ENCODE measurements around the gene GPR155.

GPR155 gene, protein sequence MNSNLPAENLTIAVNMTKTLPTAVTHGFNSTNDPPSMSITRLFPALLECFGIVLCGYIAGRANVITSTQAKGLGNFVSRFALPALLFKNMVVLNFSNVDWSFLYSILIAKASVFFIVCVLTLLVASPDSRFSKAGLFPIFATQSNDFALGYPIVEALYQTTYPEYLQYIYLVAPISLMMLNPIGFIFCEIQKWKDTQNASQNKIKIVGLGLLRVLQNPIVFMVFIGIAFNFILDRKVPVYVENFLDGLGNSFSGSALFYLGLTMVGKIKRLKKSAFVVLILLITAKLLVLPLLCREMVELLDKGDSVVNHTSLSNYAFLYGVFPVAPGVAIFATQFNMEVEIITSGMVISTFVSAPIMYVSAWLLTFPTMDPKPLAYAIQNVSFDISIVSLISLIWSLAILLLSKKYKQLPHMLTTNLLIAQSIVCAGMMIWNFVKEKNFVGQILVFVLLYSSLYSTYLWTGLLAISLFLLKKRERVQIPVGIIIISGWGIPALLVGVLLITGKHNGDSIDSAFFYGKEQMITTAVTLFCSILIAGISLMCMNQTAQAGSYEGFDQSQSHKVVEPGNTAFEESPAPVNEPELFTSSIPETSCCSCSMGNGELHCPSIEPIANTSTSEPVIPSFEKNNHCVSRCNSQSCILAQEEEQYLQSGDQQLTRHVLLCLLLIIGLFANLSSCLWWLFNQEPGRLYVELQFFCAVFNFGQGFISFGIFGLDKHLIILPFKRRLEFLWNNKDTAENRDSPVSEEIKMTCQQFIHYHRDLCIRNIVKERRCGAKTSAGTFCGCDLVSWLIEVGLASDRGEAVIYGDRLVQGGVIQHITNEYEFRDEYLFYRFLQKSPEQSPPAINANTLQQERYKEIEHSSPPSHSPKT

DNA sequence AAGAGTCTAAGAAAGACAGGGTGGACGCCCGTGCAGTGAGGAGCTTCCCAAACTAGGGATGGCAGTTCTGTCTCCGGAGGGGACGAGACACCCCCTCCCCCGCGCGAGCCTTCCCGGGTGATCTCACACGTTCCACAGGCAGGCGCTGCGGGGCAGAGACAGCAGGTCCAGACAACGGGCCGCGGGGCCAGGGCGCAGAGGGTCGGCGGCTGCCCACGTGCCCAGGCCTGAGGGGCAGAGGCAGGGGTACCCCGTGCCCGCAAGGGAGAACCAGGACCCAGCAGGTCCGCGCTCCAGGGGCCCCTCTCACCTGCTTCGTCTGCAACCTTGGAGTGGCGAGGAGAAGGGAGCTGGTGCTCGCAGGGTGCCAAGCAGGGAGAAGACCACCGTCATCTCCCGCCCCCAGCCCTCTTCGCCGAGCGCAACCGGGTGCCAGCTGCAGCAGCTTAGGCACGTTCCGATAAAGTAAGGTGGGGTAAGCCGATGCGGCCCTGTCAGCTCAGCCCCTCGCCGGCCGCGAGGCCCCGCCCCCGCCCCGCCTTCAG lies at the start of gene GPR155:
Gene GPR155, minus strand, starts transcription at position 467 of the 545 bp plus-strand sequence. CDS start 5,073 bp downstream, outside the sequence.
- peak within 1 kb of the TSS; percentile 83 for H3K4me3 ChIP-seq (ENCODE audit: low read depth, low read length)
- no peak for DNase-seq (ENCODE audit: low read depth)

DNA sequence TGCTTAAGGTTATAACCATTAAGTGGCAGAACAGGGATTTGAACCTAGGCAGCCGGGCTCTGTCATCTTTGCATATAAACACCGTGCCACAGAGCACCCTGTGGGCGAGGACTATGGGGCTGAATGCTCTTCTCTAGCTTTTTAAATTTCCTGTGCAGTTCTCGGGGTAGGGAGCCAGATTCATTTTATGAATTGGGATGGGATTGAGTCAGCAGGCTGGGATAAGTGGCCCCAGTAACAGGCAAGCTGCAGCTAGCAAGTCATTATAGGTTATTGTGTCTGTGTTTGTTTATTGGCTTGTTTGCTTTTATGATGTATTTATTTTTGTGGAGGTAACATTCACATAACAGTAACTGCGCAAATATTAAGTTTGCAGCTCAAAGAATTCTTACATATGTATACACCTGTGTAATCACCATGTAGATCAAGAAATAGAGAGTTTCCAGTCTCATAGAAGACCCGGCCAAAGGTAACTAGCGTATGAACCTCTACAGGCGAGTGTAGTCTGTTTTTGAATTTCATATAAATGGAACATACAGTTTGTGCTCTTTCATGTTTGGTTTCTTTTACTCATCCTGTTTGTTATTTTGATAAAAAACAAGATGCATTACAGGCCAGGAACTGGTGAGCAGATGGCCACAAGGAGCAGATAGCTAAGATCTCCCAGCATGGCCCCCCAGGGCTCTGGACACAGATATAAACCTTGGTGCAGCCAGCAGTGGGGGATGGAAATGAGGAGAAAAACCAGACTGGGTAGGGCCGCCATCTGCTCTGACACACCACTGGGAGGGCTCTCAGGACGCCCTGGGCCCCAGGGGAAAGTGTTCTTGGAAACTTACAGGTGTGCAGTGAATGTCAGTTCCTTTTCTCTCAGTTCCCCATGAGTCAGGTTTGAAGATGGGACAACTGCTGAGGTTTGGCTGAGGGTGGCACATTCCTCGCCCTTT lies 49.2 kb upstream of the GPR155 start:
- no peak overlapping the region for H3K4me3 ChIP-seq (ENCODE audit: low read depth, low read length)
- DNase-seq (ENCODE audit: low read depth): no peak

DNA sequence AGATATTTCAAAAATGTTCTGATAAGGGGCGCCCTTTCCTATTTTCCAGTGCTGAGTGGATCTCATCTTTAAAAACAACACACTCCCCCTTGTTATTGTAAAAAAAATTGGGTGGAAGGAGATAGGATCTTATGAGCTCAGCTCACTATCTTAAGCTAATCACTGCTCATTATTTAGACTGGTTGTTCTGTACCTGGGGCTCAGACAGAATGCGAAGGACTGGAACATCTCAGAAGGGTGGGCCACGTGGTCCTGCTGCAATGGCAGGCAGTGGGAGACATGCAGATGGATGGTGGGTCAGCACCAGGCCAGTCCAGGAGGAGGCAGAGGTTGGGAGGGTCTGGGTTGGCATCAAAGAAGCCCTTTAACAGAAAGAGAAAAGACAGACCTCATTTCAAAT lies 48.3 kb upstream of the GPR155 start:
- DNase-seq (ENCODE audit: low read depth): no peak
- no peak overlapping the region for H3K4me3 ChIP-seq (ENCODE audit: low read depth, low read length)

DNA sequence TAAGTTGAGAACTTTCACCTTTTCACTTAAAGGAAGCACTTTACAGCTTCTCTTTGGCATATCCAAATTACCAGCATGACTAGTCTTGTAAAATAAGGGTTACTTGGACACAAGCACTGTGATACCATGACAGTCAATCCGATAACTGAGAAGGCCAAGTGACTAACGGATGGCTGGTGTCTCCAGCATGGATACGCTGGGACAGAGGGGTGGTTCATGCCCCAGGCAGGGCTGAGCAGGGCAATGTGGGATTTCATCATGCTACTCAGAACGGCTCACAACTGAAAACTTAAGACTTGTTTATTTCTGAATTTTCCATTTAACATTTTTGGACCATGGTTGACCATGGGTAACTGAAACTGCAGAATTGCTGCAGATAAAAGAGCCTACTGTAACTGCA lies 43.1 kb upstream of the GPR155 start:
- H3K4me3 ChIP-seq (ENCODE audit: low read depth, low read length): no peak overlapping the region
- no peak for DNase-seq (ENCODE audit: low read depth)

DNA sequence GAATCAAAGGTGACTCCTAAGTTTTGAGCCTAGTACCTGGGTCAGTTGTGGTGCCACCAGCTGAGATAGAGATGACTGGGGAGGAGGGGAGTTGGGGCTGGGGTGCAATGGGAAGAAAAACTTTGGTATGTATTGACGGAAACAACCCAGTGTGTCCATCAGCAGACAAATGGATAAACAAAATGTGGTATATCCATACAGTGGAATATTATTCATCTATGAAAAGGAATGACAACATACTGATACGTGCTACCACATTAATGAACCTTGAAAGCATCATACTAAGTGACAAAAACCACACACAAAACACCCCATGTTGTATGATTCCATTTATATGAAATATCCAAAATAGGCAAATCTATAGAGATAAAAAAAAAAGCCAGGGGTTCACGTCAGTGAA lies 41.1 kb upstream of the GPR155 start:
- no peak overlapping the region for H3K4me3 ChIP-seq (ENCODE audit: low read depth, low read length)
- DNase-seq (ENCODE audit: low read depth): no peak

DNA sequence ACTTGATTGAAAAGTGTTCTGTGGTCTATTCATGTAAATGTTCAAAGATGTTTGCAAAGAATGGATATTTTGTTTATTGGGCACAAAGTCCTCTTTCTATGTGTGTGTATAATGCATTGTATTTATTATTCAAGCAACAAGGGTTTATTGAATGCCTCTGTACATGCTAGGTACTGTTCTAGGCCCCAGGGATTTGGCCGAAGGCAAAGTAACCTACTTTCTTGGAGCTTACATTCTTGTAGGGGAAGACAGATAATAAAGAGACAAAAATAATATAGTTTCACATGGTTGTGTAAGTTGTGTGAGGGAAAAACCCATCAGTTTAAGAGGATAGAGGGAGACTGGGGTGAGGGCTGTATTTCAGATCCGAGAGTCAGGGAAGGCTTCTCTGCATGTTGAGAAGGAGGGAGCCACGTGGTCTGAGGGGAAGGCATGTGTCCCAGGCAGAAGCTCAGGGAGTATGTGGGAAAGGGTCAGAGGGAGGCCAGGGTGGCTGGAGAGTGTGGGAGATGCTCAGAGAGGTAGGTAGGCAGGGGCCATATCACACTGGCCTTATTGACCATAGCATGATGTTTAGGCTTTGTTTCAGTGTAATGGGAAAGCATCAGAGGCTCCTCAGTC lies 40.4 kb upstream of the GPR155 start:
- H3K4me3 ChIP-seq (ENCODE audit: low read depth, low read length): no peak overlapping the region
- DNase-seq (ENCODE audit: low read depth): no peak

DNA sequence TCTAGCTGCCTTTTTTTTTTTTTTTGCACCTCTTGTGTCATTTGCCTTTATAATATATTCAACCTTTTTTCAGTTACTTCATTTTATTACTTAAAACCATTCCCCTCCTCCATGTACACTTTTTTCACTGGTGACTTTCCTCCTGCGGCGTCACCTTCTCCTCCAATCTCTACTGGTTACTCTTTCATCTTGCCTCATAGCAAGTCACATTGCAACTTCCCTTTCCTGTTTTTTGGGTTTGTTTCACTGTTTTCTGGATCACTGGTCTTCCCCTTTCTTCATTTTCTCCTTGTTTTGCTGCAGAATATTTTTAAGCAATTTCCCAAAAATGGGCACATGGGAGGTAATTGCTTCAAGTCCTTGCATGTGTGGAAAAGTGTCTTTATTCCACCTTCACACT lies 37.7 kb upstream of the GPR155 start:
- no peak overlapping the region for H3K4me3 ChIP-seq (ENCODE audit: low read depth, low read length)
- DNase-seq (ENCODE audit: low read depth): no peak

DNA sequence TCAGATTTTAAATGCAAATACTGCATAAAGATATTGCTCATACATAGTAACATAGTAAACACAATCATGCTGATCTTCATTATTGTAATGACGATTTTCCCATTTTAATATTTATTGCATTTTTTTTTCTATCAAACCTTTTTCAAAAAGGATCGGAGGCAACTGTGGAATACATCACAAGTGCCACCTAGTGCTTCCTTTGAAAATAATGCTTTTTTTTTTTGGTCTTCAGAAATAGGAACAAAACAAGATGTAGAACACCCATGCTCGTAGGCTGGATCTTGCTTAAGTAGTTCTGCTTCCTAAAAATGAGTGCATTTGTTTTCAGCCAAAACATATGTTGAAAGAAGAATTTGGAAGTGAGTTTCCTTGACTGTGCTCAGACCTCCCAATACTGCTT lies 35.7 kb upstream of the GPR155 start:
- H3K4me3 ChIP-seq (ENCODE audit: low read depth, low read length): no peak overlapping the region
- DNase-seq (ENCODE audit: low read depth): no peak

DNA sequence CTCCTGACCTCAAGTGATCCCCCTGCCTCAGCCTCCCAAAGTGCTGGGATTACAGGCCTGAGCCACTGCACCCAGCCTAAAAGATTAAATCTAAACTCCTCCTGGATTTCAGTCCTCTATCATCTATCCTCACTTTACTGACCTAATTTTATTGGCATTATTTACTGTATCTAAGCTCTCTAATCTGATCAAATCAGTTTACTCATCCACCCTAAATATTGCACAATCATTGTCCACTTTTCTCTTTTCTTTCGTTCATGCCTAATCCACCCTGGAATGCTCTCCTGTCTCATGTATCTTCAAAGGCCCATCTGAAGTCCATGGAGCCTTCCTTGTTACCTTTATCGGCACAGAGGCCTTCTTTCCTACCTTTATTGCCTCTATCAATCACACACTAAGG lies 31.6 kb upstream of the GPR155 start:
- no peak for DNase-seq (ENCODE audit: low read depth)
- H3K4me3 ChIP-seq (ENCODE audit: low read depth, low read length): no peak overlapping the region

DNA sequence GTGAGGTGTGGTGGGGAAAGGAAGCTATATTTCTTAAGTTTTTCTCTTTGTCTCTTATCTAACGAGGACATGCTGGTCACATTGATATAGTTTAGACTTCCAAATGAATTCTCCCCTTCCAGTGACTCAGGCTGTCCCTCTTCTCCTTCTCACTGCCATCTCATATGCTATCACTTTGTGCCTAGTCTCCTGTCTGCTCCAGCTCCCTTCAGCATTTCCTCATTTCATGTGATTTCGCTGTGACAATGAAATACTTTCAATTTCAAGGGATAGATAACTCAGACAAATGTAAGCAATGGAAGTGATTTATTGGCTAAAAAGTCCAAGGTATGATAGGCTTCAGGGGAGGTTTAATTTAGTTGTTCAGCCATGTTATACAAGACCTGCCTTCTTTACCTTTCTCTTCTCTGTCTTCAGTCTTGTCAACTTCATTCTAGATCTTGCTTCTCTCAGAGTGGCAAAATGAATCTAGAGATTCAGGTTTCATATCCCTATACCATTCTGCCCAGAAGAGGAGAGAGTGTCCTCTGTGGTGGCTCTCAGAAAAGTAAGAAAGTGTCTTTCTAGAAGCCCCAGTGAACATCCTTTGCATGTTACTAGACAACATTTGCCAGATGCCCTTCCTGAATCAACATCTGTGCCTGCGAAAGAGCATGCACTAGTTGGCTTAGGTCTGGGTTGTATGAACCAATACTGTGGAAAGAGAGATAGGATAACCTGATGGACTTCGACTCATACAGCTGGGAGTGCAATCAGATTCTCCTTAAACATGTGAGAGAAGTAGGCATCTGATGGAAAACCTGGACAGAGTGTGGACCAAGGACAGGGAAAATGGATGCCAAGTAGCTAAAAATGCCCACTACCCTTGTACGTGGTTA lies 29.9 kb upstream of the GPR155 start:
- no peak overlapping the region for H3K4me3 ChIP-seq (ENCODE audit: low read depth, low read length)
- no peak for DNase-seq (ENCODE audit: low read depth)

DNA sequence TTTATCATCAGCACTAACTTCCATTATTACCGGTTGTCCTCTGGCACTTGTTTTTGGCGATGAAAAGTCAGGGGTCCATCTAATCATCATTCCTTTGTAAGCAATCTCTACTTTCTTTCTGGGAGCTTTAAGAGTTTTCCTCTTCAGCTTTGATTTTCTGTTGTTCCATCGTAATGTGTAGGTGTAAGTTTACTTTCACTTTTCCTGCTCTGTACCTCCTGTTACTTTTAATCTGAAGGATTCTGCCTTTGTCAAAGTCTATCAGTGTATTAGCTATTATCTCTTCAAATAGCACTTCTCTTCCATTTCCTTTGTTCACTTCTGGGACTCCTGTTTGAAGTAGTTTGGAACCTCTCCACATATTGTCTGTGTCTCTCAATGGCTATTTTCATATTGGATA lies 25.5 kb upstream of the GPR155 start:
- H3K4me3 ChIP-seq (ENCODE audit: low read depth, low read length): no peak overlapping the region
- DNase-seq (ENCODE audit: low read depth): no peak

DNA sequence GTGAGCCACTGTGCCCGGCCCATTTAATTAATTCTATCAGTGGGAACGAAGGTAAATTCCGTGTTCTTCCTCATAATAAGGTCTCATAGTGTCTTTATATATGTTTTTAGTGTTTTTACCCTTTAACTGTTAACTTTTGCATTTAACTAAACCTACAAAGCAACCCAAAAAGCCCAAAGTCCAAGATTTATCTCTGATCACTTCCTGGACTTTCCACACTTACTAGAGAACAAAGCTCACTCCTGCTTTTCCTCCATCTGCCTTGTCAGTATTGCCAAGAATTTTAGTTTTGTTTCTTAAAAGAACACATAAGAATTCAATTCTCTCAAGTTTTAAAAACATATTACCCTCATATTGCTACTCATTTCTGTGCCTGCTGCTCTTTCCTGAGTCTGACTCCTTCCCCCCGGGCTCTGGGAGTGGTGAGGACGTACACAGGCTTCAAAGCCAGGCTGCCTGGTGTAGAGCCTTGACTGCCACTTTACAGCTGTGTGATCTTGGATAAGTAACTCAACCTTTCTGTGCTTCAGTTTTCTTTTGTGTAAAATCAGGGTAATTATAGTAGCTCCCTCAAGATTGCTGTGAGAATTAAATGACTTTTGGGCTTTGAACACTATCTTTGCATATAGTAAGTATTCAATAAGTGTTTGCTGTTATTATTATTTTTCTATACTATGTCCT lies 24.9 kb upstream of the GPR155 start:
- no peak for DNase-seq (ENCODE audit: low read depth)
- no peak overlapping the region for H3K4me3 ChIP-seq (ENCODE audit: low read depth, low read length)

DNA sequence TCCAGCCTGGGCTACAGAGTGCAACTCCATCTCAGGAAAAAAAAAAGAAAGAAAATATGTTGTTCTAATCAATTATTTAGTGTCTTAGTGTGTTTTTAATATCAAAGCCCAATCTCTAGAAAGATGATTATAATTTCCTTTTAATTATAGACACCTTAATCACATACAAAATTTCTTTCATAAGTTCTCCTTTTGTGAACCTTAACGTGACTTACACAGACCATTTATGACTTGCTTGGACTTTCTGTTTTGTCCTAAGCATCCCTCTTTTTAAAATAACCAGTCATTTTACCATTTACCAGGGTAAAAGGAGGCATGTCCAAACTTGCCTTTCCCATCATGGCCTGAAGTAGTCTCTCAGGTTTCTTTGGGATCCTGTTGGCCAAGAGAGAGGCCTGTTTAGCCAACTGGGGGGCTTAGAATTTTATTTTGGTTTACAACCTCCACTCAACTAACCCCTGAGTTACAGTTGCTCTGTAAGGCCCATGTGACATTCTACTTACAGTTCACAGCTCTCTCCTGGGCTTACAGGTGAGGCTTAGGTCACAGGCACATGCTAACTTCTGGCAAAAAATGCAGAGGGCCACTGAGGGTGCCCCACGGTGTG lies 23.9 kb upstream of the GPR155 start:
- no peak for DNase-seq (ENCODE audit: low read depth)
- no peak overlapping the region for H3K4me3 ChIP-seq (ENCODE audit: low read depth, low read length)

DNA sequence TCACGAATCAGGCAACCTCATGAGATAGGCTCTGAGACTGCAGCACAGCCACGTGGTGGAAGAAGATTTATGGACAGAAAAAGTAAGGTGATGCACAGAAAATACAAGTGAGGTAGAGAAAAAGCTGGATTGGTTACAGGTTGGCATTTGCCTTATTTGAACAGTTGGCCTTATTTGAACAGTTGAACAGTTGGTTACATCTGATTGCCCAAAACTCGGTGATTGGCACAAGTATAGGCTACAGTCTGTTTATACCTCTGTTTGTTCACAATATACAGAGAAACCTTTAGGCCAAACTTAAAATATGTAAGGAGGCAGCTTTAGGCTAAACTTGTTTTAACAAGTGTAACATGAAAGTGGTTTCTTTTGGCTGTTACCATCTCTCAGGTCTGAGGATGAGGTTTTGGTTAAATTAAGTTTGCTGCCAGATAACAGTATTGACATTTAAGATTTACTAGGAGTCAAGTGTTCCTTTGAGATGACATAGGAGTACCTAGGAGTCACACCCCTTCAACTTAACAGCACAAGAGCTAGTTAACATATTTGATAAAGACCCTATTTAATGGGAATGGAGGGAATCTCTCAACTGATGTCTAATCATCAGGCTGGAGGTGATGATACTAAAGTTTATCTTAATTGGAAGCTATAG lies 16.5 kb upstream of the GPR155 start:
- no peak for DNase-seq (ENCODE audit: low read depth)
- H3K4me3 ChIP-seq (ENCODE audit: low read depth, low read length): no peak overlapping the region

DNA sequence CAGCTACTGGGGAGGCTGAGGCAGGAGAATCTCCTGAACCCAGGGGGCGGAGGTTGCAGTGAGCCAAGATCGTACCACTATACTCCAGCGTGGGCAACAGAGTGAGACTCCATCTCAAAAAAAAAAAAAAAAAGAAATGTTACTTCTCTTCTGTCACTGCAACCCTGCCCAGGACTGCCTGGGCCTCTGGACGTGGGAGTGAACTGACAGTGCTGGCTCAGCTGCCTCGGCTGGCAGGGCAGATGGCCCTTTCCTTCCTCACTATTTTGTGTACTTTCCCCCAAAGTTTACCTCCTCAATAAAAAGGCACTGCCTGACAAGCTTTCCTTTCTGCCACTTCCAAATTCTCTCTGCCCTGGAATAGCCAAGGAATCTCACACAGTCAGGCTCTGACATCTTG lies 12.5 kb upstream of the GPR155 start:
- H3K4me3 ChIP-seq (ENCODE audit: low read depth, low read length): no peak overlapping the region
- DNase-seq (ENCODE audit: low read depth): no peak

DNA sequence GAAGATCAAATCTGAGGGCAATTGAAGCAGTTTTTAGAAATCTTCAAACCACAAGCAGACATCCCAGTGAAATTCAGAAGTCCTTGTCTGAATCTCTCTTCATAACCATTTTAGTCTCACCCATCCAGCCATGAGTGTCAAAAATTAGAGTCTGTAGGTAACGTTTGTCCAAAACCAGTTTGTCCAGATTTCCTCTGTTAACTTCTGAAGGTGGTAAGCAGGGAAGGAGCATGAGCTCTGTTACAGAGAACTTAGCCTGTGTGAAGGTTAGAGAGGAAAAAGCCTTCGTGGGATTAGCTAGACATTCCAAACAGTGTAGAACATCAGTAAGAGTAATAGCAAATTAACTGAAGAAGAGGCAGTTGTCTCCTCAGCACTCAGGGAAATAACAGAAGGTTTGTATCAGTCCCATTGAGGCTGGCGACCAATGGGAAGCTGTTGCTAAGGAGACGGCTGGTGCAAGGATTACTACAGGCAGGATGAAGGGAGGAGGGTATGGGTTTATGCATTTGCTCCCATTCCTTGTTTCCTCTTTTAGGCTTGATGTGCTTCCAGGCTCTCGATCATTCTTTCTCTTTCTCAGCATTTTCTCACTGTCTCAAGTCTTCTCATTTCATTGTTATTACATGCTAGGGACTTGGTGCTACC lies 8.7 kb upstream of the GPR155 start:
- no peak for DNase-seq (ENCODE audit: low read depth)
- H3K4me3 ChIP-seq (ENCODE audit: low read depth, low read length): no peak overlapping the region

All from skeletal muscle cell (primary cell).